ENCODE results near the gene PARM1.

The PARM1 gene

DNA sequence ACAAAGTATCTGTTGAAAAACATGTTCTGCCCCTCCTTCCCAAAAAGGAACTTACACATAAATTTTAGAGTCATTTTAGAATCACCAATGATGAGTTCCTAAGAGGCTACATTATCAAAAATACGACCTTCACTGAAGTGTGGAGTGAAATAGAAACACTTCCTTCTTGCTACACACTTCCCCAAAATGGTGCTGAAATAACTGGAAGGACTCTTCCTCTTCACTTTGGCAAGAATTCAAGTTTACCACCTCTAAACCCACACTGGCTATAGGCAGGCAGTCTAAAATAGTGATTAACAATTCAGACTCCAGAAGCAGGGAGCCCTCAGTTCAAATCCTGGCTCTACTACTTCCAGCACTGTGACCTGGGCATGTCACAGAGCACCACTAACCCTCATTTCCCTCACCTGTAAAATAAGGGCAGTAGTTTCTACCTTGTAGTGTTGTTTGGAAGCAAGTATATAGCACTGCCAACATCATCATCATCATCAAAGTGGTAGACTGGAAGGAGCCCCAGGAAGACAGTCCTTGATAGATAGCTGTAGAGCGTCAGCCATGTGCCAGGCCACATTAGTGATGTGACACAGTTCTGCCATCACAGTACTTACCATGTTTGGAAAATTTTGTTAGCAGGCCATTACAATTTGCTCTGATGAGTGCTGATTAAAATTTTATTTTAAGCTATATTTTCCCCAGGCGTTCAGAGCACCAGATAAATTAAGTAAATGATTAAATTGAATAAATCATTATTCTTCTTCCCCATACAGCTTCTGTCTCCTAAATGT lies 103.3 kb downstream of the PARM1 start:
- DNase-seq = peak; percentile 60

DNA sequence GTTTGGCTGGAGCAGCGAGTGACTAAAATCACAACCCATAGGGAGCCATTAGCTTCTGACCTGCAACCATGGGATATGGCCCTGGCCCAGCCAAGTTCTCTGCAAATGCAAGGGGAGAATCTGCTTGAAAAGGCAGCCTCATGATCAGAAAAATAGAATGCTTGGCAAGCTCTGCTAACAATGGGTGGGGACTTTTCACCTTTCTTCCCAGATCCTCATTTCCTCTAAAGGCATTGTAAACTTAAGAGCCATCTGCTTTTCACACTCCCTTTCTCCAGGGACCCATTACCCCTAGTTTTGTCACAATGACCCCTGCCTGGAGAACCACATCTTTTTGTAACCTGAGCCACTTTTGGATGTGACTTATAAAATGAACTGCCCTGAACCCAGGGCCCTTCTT lies 104.3 kb downstream of the PARM1 start:
- no peak for DNase-seq

GRCh38 chr4:75038376-75038775 lies 105.5 kb downstream of the PARM1 start:
- no peak for DNase-seq

DNA sequence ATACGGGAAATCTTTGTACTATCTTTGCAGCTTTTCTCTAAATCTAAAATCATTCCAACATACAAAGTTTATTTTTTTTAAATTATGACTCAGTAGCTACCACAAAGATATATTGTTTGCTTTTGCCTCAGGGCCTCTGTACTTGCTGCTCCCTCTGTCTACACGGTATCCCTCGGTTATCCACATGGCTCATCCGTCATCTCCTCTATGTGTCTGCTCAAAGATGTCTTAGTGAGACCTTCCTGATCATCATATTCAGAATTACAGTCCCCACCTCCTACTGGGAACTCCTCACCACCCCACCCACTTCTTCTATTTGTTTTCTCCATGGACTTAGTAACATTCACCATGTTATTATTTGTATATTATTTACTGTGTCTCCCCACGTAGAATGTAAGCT lies 107.8 kb downstream of the PARM1 start:
- DNase-seq = no peak

DNA sequence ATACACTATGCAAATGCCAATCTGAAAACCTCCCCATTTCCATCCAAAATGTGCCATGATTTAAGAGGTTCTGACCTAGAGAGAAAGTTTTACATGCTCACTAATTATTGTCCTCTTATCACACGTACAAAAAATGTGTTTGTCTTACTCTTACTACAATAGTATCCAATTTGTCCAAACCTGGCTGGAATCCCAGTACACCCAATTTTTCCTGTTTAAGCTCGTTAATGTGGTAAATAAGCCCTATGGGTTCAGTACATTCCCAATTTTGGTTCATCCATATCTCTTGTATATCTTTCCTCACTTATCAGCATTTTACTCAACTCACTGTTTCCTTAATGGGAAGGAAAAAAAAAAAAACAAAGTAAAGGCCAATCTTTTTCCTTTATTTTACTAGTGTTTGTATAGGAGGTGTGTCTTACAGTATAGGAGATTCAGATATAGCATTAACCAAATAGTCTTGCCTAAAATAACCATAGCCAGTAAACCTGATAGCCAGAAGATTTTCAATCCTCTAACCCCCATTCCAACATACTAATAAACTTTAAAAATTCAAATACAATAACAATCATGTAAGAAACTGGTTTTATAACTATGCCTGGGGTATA lies 109.8 kb downstream of the PARM1 start:
- no peak for DNase-seq

DNA sequence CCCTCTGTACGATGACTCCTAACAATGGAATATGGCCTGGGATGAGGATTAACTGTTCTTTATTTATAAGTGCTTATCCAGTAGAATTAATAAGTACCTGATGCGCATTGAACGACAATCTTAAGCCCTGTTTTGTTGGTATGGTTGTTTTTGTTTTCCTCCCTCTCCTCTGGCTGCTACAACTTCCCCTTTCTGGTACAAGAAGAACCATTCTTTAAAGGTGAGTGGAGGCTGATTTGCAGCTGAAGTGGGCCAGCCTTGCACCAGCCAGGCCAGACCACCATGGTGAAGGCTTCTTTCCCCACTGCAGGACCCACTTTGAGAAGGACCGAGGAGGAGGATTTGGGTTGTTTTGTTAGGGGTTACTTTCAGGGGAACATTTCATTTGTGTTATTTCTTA lies 113.3 kb downstream of the PARM1 start:
- DNase-seq = no peak

DNA sequence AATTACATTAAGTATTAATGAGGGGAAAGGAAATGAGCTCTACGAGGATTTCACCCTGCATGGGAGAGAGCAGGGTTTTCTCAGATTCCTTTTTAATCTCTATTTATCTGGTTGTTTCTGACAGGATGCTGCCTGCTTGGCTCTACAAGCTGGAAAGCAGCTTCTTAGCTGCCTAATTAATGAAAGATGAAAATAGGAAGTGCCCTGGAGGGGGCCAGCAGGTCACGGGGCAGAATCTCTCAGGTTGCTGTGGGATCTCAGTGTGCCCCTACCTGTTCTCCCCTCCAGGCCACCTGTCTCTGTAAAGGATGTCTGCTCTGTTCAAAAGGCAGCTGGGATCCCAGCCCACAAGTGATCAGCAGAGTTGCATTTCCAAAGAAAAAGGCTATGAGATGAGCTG lies 113.7 kb downstream of the PARM1 start:
- DNase-seq = no peak

- no peak for DNase-seq
These were observed 115.4 kb downstream of the PARM1 start for GRCh38 chr4:75048208-75048879.

DNA sequence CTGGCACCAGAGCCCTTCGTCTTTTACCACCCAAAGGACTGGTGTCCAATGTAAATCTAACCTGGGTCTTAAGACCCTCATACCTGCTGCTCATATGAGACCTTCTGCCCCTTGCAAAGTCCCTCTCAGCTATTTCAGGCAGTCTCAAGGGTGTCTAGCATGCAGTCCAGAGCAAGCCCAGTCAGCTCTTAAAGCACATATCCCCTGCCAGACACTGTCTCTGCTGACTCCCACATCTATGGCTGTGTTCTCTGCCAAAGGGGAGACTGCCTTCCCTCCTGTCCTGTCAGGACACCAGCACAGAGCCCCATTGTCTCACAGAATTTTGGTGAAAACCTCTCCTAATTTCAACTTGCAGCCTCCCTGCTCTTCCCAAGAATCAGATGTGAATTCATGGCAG lies 118.5 kb downstream of the PARM1 start:
- no peak for DNase-seq

DNA sequence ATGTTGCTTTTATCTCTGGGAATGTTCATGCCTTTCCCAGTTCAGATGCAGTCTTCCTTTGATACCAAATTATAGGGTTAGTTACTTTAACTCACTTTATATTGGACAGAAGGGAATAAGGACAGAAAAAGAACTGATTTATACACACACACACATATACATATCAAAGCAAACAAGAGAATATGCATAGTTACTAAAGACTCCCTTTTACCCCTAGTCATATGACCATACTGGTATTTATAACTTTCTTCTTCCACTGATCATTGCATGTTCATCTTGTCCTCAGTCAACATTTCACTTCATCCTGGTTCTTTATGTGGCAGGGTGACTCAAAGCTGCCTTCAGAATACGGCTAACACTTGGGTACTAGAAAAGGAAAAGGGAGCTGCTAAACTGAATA lies 120.4 kb downstream of the PARM1 start:
- no peak for DNase-seq

GRCh38 chr4:75054078-75054477 lies 121.2 kb downstream of the PARM1 start:
- no peak for DNase-seq

DNA sequence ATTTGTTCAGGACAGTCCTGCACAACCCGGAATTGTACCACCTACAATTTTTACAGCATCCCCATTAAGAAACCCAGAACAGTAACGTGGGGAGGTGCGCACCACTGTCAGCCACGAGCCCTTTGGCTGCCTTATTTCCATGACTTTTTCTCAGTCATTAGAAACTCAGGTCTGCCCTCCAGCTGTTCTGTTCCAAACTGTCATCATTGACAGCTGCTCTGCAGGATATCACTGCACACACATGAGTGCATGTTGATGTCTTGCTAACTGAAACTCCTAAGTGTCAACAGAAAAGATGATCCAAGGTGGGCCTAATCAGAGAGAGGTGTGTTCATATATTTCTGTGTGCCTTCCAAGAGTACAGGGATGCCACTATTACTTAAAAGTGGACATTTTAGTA lies 123.4 kb downstream of the PARM1 start:
- DNase-seq = no peak

GRCh38 chr4:75057369-75057768 lies 124.5 kb downstream of the PARM1 start:
- no peak for DNase-seq

DNA sequence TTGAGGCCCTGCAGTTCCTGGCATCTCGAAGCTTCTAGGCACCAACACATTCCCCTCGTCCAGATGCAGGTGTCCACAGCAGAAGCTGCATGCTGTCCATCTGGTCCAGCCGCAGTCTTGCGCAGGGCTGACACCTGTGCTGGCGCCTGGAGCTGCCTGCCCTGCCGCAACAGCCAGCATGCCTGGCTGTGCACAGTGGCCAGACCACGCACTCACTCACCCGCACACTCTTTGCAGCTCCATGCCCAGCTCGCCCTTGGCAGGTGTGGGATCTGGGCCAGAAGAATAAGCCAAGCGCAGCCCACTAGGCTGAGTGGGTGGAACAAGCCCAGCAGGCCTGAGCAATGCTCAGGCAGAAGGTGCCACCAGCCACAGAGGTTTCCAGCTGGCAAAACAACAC lies 125.6 kb downstream of the PARM1 start:
- DNase-seq = no peak

GRCh38 chr4:75063433-75063832 lies 130.5 kb downstream of the PARM1 start:
- no peak for DNase-seq

GRCh38 chr4:75065909-75066308 lies 133.0 kb downstream of the PARM1 start:
- DNase-seq = no peak

GRCh38 chr4:75069493-75070074 lies 136.7 kb downstream of the PARM1 start:
- no peak for DNase-seq

DNA sequence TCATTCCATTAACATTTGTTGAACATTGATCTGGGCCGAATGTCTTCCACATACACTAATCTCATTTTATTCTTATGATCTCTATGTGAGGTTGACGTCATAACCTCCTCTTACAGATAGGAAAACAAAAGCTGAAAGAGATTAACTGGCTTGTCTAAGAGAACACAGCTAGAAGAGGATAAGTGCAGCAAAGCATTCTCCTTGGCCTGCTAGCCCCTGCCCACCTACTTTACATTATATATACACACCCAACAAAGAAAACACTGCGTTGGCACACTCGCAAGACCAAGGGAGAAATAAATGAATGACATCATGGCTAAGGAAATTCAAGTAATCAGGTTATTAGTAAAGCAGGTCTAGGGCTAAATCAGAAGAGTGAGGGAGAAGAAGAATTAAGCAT lies 138.4 kb downstream of the PARM1 start:
- no peak for DNase-seq

GRCh38 chr4:75080888-75081287 lies 148.0 kb downstream of the PARM1 start:
- no peak for DNase-seq

DNA sequence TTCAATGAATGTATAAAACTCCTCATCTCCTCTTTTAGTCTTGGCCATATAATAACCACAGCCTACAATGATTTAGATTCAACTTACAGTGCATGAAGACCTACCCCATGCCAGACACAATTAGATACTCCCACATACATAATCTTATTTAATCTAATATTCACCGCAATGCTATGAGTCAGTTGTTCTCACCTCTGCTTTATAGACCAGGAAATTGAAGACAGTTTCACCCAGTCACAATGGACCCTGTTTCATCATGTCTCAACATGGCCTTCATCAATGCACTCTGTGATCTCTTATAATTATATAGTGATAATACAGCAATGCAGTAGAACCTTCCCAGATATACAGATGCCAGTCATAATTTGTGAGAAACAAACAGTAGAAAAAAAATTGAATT lies 148.6 kb downstream of the PARM1 start:
- DNase-seq = no peak

DNA sequence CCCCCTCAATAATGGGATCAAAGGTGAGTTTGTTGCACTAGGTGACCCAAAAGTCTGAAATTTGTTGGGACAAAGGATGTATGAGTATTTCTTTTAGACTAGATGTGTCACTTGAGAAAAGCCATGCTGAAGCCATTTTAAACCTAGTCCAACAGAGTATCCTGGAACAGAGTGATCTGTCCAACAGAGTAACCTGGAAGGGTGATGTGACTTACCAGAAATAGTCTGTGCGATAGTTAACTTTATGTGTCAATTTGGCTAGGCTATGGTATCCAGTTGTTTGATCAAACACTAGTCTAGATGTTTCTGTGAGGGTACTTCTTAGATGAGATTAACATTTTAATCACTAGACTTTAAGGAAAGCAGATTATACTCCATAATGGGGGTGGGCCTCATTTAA lies 154.5 kb downstream of the PARM1 start:
- no peak for DNase-seq

DNA sequence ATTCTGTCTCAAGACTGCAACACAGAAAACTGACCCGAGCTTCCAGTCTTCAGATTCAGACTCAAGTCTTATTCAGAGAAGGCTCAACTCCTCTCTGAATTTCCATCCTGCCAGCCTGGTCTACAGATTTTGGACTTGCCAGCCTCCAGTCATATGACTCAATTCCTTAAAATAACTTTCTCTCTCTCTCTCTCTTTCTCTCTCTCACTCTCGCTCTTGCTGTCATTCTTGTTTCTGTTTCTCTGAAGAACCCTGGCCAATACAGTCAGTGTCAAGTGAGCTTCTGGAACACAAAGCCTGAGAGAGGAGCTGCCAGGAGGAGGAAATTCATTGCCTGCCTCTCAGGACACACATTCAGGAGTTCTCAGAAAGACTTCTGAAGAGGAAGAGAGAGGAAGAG lies 154.9 kb downstream of the PARM1 start:
- DNase-seq = no peak

DNA sequence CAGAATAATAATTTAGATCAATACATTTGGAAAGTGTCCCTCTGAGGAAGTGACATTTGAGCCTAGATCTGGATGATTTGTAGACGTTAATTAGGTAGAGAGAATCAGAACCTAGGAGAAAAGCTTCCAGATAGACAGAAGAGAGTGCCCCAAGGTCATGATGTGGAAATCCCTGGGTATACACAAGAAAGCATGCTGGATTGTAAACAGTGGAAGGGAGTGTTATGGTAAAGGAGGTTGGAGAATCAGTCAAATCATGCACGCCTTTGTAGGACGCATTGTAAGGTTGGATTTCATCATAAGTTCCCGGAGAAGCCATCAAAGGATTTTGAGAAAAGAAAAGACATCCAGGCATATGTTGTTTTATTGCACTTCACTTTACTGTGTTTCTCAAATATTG lies 156.3 kb downstream of the PARM1 start:
- DNase-seq = no peak

DNA sequence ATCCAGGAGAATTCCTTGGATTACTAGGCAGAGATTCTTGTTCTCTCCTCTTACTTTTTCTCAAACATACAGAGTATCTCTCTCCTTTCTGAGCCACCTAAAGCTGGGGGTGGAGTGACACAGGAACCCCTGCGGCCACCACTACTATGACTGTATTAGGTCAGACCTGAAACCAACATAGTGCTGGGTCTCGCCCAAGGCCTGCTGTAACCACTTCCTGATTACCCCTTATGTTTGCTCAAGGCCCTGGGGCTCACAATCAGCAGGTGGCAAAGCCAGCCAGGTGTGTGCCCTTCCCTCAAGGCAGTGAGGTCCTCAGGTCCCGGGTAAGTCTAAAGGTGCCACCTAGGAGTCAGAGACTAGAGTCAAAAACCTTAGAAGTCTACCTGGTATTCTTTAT lies 166.4 kb downstream of the PARM1 start:
- DNase-seq = no peak
